Suprapubic skin (tissue), 4 donors: ENCODE measurements around the gene ZNF597. TPM values are rescaled to one million over a fixed set of nuclear protein-coding genes. Genes with fewer than 3 reads are reported as not detected.

Experiments used
- total RNA-seq, 4 donors: library from RNA; depleted of rRNA; stranded (reverse); fragments of >200 nt; gene quantifications; one replicate each; pipeline ENCODE4 v1.1.0, GENCODE V29; 2016

ZNF597 gene
- total RNA-seq, 4 donors from 2014 or later = 1.5 to 4.3 (median 2.4) TPM

Other genes starting within 250 kb of the ZNF597 start
- gene ZNF200, start 208.3 kb downstream of the ZNF597 start, total RNA-seq = 1 to 10 TPM; 2.6 to 7.7 (median 4.8) TPM
- under 1 TPM in 3 of 4 donors, not detected in 1; 0.16 to 0.40 (median 0.17) TPM for gene MEFV, start 186.9 kb downstream of the ZNF597 start, total RNA-seq
- 10 to 100 TPM; 40.6 to 56.3 (median 45.1) TPM for gene ZNF263, start 160.0 kb downstream of the ZNF597 start, total RNA-seq
- gene TIGD7, start 138.1 kb downstream of the ZNF597 start, total RNA-seq = 1 to 10 TPM; 1.9 to 4.3 (median 2.1) TPM
- gene ZNF75A, start 138.0 kb downstream of the ZNF597 start, total RNA-seq = 10 to 100 TPM; 13.8 to 40.4 (median 19.1) TPM
- under 1 TPM in 1 of 4 donors, not detected in 3; 0.34 TPM for gene OR2C1, start 87.6 kb downstream of the ZNF597 start, total RNA-seq
- 10 to 100 TPM in 3 of 4 donors, 1 to 10 TPM in 1; 9.7 to 20.9 (median 11.9) TPM for gene ZSCAN32, start 42.5 kb downstream of the ZNF597 start, total RNA-seq
- 10 to 100 TPM in 1 of 4 donors, 1 to 10 TPM in 3; 8.4 to 14.9 (median 9.7) TPM for gene ZNF174, start 42.3 kb downstream of the ZNF597 start, total RNA-seq
- gene NAA60, start 176 bp upstream of the ZNF597 start, total RNA-seq = 10 to 100 TPM; 20.9 to 40.2 (median 26.4) TPM
- gene C16orf90, start 52.0 kb upstream of the ZNF597 start, total RNA-seq = not detected
- gene CLUAP1, start 57.5 kb upstream of the ZNF597 start, total RNA-seq = 10 to 100 TPM in 1 of 4 donors, 1 to 10 TPM in 3; 4.9 to 12.6 (median 6.6) TPM
- 1 to 10 TPM in 1 of 4 donors, under 1 TPM in 3; 0.16 to 1.2 (median 0.39) TPM for gene NLRC3, start 133.9 kb upstream of the ZNF597 start, total RNA-seq
- 1 to 10 TPM; 2.9 to 6.0 (median 4.5) TPM for gene SLX4, start 168.1 kb upstream of the ZNF597 start, total RNA-seq
- 10 to 100 TPM; 11.0 to 32.7 (median 23.0) TPM for gene DNASE1, start 211.2 kb upstream of the ZNF597 start, total RNA-seq